Thyroid gland (tissue), 4 donors: ENCODE data around the gene SPRR2E.

ENCODE experiments used
- CTCF ChIP-seq, 6 experiments: fragments of 200-600 bp in 3 of 6; fragments of 450-650 bp in 3 of 6; sonication (generic) in 3 of 6; IDR thresholded peaks; one replicate each; pipeline ENCODE4 v1.5.1; 2016 to 2019; ENCODE audit warnings: antibody characterized with exemption in 6 of 6, mild to moderate bottlenecking in 2 of 6, inconsistent platforms in 1 of 6, moderate library complexity in 1 of 6
- POLR2A ChIP-seq, 2 donors: fragments of 450-650 bp; IDR thresholded peaks; one replicate each; pipeline ENCODE4 v1.6.1; 2017; ENCODE audit warnings: antibody characterized with exemption in 2 of 2, mild to moderate bottlenecking in 2 of 2, moderate library complexity in 1 of 2

GRCh38 chr1:153095764-153096163 lies 1.4 kb upstream of the SPRR2E start:
- TF ChIP-seq CTCF (IDR thresholded peaks at IDR 0.05) = no peak
- no peak for TF ChIP-seq POLR2A (IDR thresholded peaks at IDR 0.05)
